D721Med (cell line): ENCODE measurements around the gene CERS4.
"Not testable (repeated sequence)": the region's sequence is repeated elsewhere in the genome, so short reads cannot be mapped to it uniquely, and the experiment has no call there.

ENCODE experiments used
- DNase-seq: peaks from one replicate; pipeline ENCODE4 v3.0.0; 2011; ENCODE audit warnings: low spot score; ENCODE audit not compliant: insufficient read length
- FAIRE-seq: peaks from 2 replicates; lab custom pipeline; 2011; peaks lifted over from hg19 to GRCh38; lab: Jason Lieb, UNC
- CTCF ChIP-seq: IDR thresholded peaks from 2 replicates; pipeline ENCODE4 v1.5.1; 2012; ENCODE audit warnings: mild to moderate bottlenecking, control low read depth; ENCODE audit not compliant: insufficient read depth; ENCODE audit errors: missing control alignments

Gene CERS4

GRCh38 chr19:8221161-8221560 is 12.0 kb downstream of the CERS4 start:
- DNase-seq, result no peak
- no peak for FAIRE-seq
- no peak for TF ChIP-seq CTCF

GRCh38 chr19:8223442-8223841 is 14.3 kb downstream of the CERS4 start:
- FAIRE-seq, DNase-seq: not testable (repeated sequence)

- DNase-seq (no peak), FAIRE-seq (no peak)
- TF ChIP-seq CTCF, result no peak
Observed at GRCh38 chr19:8224394-8225145, 15.4 kb downstream of the CERS4 start.

- DNase-seq (no peak), FAIRE-seq (no peak)
- TF ChIP-seq CTCF, result no peak
Observed at GRCh38 chr19:8231073-8231604, 22.0 kb downstream of the CERS4 start.

- TF ChIP-seq CTCF, result no peak
- FAIRE-seq, result no peak
- DNase-seq, result no peak
Observed at GRCh38 chr19:8233370-8233769, 24.2 kb downstream of the CERS4 start.

GRCh38 chr19:8237026-8237425 is 27.9 kb downstream of the CERS4 start:
- TF ChIP-seq CTCF, result no peak
- DNase-seq, result no peak
- no peak for FAIRE-seq

- no peak for DNase-seq
- no peak for FAIRE-seq
- no peak for TF ChIP-seq CTCF
Observed at GRCh38 chr19:8238251-8238650, 29.1 kb downstream of the CERS4 start.
